SK-MEL-5 (cell line): Measurements from ENCODE around the gene GPR146. TPM values are rescaled to one million over a fixed set of nuclear protein-coding genes. Genes with fewer than 3 reads are reported as not detected.
A peak's percentile ranks its signal among the peaks of the same experiment; 100 is the strongest.

Source experiments
- DNase-seq: peaks from one replicate; pipeline ENCODE4 v3.0.0-alpha.2; 2016; ENCODE audit warnings: low read depth, low spot score
- in situ Hi-C: cut with HindIII; loops from 2 replicates; pipeline ENCODE4 v1.10.0; 2016; ENCODE audit warnings: low sequenced_read_pairs, high pct_unique_total_duplicates, low pct_unique_long_range_greater_than_20kb
- total RNA-seq: library from RNA; depleted of rRNA; stranded (reverse); fragments of >200 nt; shearing (Covaris generic); gene quantifications from 2 replicates; pipeline ENCODE4 v1.2.3, GENCODE V29; 2014

GPR146 gene
- total RNA-seq, 1 experiment from 2014 or later: 10.4 TPM

DNA sequence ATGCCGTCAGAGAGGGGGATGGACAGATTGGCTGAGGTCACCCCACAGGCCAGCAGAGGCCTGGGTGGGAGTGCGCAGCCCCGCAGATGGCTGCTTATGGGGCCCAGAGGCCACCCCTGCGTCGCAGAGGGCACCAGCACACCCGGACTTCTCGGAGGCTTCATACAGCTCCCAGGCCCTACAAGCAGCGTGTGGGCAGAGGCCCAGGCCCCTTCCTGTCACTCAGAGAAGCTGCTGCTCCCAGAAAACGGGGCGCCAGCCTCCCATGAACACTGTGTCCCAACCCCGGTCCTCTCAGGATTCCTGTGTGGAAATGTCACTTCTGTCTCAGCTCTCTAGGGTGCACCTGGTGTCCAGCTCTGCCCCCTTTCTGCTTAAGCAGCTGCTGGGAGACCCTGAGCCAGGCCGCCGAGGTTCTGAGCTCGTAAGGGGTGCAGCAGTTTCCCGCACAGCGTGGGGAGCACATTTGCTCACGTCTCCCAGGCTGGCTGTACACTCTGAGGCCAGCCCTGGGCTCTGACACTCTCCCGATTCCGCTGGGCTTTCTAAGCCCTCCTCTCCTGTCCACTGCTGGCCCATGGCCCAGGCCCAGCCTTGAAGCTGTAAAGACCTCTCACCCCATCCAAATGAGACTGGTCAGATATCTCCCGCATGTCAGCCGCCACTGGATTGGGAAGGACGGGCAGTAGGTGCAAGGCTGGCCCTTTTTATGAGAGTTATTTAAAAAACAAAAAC is 6.8 kb downstream of the GPR146 start:
- in situ Hi-C loops: no loop called here
- DNase-seq: no peak

DNA sequence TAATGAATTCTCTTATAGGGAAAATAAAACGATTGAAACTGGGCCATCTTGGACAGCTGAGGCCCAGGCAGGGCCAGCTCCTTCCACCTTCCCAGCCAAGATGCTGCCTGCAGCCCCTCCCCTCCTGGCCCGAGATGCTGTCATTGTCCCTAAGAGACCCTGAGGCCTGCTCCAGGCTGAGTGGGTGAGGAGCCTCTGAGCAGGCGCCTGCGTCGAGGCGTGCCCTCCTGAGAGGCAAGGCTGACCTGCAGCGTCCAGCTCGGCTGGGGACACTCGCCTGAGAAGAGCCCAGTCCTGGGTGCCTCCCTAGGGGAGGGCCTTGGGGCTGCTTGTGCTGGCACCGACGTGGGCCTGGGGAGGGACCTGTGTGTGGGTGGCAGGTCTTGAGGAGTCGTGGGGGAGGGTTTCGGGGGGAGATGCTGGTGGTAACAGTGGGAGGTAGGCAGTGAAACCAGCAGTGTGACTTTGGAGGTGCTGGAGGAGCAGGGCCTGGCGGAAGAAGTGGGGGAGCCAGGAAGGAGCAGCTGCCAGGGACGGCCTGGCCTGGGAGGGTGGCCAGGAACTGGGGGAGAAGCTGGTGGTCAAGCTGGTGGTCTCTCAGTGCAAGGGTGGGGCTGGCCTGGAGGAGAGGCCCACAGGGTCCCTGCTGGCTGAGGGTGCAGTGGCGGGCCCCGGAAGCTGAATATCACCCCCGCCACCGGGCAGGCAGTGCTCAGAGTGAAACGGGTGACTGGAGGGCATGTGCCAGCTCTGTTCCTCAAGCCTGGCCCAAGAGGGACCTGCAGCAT is 7.9 kb downstream of the GPR146 start:
- DNase-seq: no peak
- in situ Hi-C loops: no loop called here

DNA sequence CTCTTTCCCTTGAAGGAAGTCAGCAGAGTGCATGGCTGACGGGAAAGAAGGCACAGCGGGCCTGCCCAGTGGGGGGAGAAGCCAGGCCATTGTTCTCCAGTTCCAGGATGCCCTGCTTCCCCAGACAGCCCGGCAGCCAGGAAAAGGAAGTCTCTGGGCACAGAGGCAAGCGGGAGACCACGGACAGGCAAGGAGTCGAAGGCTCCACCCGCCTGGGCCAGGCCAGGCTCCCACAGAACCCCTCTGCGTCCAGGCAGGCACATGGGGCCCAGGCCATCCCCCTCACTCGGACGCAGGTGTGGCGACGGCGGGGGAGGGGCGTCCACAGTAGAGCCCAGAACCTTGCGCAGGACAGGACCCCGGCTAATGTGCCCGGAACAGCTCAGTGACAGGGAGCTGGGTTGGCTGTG is 8.7 kb downstream of the GPR146 start:
- in situ Hi-C loops: no loop called here
- DNase-seq: no peak

- in situ Hi-C loops: no loop called here
- no peak for DNase-seq
These were observed 9.5 kb downstream of the GPR146 start for GRCh38 chr7:1053816-1054370.

- in situ Hi-C loops: no loop called here
- DNase-seq: peak; percentile 68
These were observed 10.1 kb downstream of the GPR146 start for GRCh38 chr7:1054438-1054837.

GRCh38 chr7:1054861-1055450 is 10.6 kb downstream of the GPR146 start:
- in situ Hi-C loops: no loop called here
- DNase-seq: no peak

DNA sequence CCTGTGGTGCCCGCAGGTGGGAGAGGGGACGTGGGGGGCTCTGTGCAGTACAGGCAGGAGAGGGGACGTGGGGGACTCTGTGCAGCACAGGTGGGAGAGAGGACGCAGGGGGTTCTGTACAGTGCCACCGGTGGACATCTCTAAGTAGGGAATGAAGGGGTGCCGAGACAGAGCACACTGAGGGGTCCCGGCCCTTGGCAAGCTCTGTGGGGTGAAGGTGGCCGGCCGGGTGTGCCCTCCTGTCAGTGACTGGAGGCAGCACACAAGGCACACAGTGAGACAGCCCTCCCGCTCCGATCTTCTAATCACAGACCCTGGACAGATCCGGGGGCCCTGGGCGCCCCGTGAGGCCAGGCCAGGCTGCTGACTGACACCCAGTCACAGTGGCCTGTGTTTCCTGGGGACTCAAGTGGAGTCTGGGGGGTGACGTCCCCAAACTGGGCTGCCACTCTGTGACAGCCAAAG is 11.2 kb downstream of the GPR146 start:
- in situ Hi-C loops: no loop called here
- no peak for DNase-seq

GRCh38 chr7:1055956-1056784 is 11.8 kb downstream of the GPR146 start:
- DNase-seq: no peak
- in situ Hi-C loops: no loop called here

DNA sequence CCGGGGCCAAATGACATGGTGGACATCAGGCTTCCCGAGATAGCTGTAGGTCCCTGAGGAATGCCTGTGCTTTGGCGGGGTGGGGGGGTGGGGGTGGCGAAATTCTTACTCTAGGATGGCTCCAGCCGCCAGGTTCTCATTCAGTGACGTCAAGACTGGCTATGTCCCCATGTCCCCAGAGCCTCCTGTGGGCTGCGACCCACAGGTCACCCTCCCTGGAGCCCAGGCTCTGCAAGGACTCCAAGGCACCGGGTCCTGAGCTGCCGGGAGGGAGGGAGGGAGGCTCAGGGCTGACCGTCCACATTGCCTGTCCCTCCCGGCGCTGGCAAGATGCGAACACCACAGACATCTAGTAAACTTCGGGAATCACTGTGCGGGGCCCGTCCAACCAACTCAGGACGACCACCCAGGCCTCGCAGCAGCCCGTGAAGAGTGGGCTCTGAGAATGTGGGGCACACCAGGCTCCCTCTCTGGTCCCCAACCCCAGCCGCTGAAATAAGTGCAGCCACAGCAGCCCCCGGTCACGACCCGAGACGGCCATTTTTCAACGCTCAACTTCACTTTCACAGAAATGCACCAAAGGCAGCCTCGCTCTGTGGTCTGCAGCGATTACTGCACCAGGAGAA is 12.6 kb downstream of the GPR146 start:
- no peak for DNase-seq
- in situ Hi-C loops: no loop called here

- no peak for DNase-seq
These were observed 13.3 kb downstream of the GPR146 start for GRCh38 chr7:1057416-1058291.

GRCh38 chr7:1058311-1058710 is 14.0 kb downstream of the GPR146 start:
- in situ Hi-C loops: no loop called here
- DNase-seq: no peak

More at GRCh38 chr7:1057416-1058291, 13.3 kb downstream of the GPR146 start:
- in situ Hi-C loops: no loop called here

GRCh38 chr7:1058821-1059199 is 14.5 kb downstream of the GPR146 start:
- no peak for DNase-seq
- in situ Hi-C loops: no loop called here

DNA sequence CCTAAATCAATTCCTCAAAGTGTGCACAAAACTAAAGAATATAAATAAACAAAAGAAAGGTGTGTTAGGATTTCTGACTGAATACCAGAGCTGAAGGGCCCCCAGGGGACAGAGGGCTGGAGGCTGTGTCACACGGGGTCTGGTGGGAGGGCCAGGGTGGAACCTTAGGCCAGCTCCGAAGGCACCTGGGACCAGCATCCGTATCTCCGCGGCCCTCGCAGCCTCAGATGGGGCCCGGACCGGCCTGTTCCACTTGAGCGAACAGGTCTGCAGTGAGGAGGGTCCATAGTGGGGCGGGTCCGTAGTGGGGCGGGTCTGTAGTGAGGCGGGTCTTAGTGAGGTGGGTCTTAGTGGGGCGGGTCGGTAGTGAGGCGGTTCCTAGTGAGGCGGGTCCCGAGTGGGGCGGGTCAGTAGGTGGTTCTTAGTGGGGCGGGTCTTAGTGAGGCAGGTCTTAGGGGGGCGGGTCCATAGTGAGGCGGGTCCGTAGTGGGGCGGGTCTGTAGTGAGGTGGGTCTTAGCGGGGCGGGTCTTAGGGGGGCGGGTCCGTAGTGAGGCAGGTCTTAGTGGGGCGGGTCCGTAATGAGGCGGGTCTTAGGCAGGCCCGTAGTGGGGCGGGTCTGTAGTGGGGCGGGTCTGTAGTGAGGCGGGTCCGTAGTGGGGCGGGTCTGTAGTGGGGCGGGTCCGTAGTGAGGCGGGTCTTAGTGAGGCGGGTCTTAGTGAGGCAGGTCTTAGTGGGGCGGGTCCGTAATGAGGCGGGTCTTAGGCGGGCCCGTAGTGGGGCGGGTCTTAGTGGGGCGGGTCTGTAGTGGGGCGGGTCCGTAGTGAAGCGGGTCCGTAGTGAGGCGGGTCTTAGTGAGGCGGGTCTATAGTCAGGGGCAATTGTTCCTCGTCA is 15.1 kb downstream of the GPR146 start:
- in situ Hi-C loops: no loop called here

DNA sequence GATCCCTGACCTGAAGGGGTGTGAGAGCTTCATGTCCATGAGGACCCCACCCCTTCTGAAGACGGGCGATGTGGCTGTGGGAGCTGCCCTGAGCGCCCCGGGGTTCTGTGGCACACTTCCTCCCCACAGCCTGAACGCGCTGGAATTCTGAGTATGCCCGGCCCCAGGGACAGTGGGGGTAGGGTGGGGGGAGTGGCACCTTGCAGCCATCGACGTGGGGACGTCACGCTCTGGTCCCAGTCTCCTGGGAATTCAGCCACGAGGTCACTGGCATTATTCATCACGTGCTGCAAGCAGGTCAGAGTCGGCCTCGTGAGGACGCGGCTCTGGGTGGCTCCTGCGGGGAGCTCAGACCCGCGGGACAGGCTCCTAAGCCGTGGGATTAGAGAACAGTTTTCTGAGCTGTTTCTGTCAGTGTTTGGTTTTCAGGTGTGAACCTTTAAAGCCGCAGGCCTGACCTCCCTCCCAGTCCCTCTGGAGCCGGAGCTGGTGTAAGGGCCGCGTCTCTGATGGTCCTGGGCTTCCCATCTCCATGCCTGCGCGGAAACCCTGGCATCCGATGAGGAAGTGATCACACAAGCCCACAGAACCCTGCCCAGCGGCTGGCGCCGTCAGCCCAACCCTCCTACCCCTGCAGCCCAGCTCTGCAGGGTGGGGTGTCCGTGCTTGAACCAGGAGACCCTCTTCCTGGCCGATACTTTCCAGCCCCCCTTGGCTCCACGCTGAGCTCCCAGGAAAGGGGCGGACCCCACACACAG is 16.1 kb downstream of the GPR146 start:
- DNase-seq: no peak
- in situ Hi-C loops: no loop called here

More for the DNA sequence above, 15.1 kb downstream of the GPR146 start:
- peak; percentile 29 for DNase-seq

- in situ Hi-C loops: no loop called here
- no peak for DNase-seq
These were observed 16.8 kb downstream of the GPR146 start for GRCh38 chr7:1061180-1061579.
